Esophagus muscularis mucosa (tissue), 4 donors: ENCODE data around the gene WDR27. TPM values are rescaled to one million over a fixed set of nuclear protein-coding genes. Genes with fewer than 3 reads are reported as not detected.
A peak's percentile ranks its signal among the peaks of the same experiment; 100 is the strongest.

Experiments used
- DNase-seq: peaks from one replicate; pipeline ENCODE4 v3.0.0-alpha.2; 2017; ENCODE audit errors: extremely low spot score
- H3K27ac ChIP-seq, 4 donors: fragments of 200-600 bp; sonication (generic); replicated peaks in 1 of 4; 1 replicate in 3 of 4; 2 replicates in 1 of 4; pipeline ENCODE4 v1.5.1; 2016 to 2019; ENCODE audit warnings: mild to moderate bottlenecking in 1 of 4
- H3K27me3 ChIP-seq, 4 donors: fragments of 200-600 bp; sonication (generic); one replicate each; pipeline versions ENCODE4 v1.5.1 to v1.6.0; 2016 to 2019
- H3K36me3 ChIP-seq, 4 donors: fragments of 200-600 bp; sonication (generic); one replicate each; pipeline ENCODE4 v1.5.1; 2016 to 2019
- H3K4me1 ChIP-seq, 4 donors: fragments of 200-600 bp; sonication (generic); one replicate each; pipeline ENCODE4 v1.5.1; 2016 to 2019
- H3K4me3 ChIP-seq, 4 donors: fragments of 200-600 bp; sonication (generic); 1 replicate in 2 of 4; 2 replicates in 2 of 4; pipeline ENCODE4 v1.5.1; 2016 to 2019; ENCODE audit warnings: mild to moderate bottlenecking in 4 of 4, moderate library complexity in 1 of 4
- H3K9me3 ChIP-seq, 4 donors: fragments of 200-600 bp; sonication (generic); 1 replicate in 3 of 4; 2 replicates in 1 of 4; pipeline ENCODE4 v1.5.1; 2016 to 2019
- CTCF ChIP-seq, 3 experiments: fragments of 200-600 bp in 2 of 3; fragments of 450-650 bp in 1 of 3; sonication (generic) in 2 of 3; IDR thresholded peaks; one replicate each; pipeline ENCODE4 v1.5.1; 2017 to 2019; ENCODE audit warnings: antibody characterized with exemption in 3 of 3, mild to moderate bottlenecking in 2 of 3, moderate library complexity in 1 of 3
- EP300 ChIP-seq: sonication (generic); formaldehyde crosslinking; IDR thresholded peaks from one replicate; pipeline ENCODE4 v1.6.1; 2017; ENCODE audit warnings: antibody characterized with exemption
- POLR2A ChIP-seq: fragments of 450-650 bp; IDR thresholded peaks from one replicate; pipeline ENCODE4 v1.6.1; 2017; ENCODE audit warnings: antibody characterized with exemption, moderate library complexity, mild to moderate bottlenecking, low read depth
- POLR2AphosphoS5 ChIP-seq, 2 donors: sonication (generic); formaldehyde crosslinking; IDR thresholded peaks; one replicate each; pipeline ENCODE4 v1.6.1; 2017; ENCODE audit warnings: antibody characterized with exemption in 2 of 2
- WGBS: methylation state at CpG from one replicate; pipeline ENCODE4 v1.1.5; 2018; 5-methylcytosine and 5-hydroxymethylcytosine counted together
- intact Hi-C: fragments of 100-400 bp; cut with DNase I; formaldehyde crosslinking; loops from one replicate; pipeline ENCODE4 v1.15.1; 2023
- total RNA-seq, 4 donors: library from RNA; depleted of rRNA; stranded (reverse); fragments of >200 nt; gene quantifications; one replicate each; pipeline versions ENCODE4 v1.1.0 to v1.2.1, GENCODE V29; 2016

The WDR27 gene
- total RNA-seq, 4 donors from 2014 or later = 9.3 to 18.4 (median 14.4) TPM

GRCh38 chr6:169663468-169663867 lies 38.4 kb downstream of the WDR27 start:
- intact Hi-C loops = no loop called here
- no peak overlapping the region for H3K4me3 ChIP-seq
- H3K27me3 ChIP-seq = no peaks in the 10 kb centered on the region
- peaks cover 19 to 91% (median 62%) of the 10 kb centered on the region in 4 donors for H3K36me3 ChIP-seq
- 94% methylated on average over 8 of the region's 8 CpGs for WGBS
- TF ChIP-seq EP300 (no peak), POLR2A (no peak), CTCF (IDR thresholded peaks at IDR 0.05) (no peak), POLR2AphosphoS5 (IDR thresholded peaks at IDR 0.05) (no peak)
- DNase-seq = peak; percentile 39
- H3K27ac ChIP-seq = no peak overlapping the region
- no peaks in the 10 kb centered on the region for H3K9me3 ChIP-seq
- no peaks in the 10 kb centered on the region for H3K4me1 ChIP-seq

- DNase-seq = peak; percentile 39
- H3K9me3 ChIP-seq = no peaks in the 10 kb centered on the region
- H3K4me3 ChIP-seq = no peak overlapping the region
- H3K27me3 ChIP-seq = no peaks in the 10 kb centered on the region
- H3K36me3 ChIP-seq = peaks cover 9 to 90% (median 59%) of the 10 kb centered on the region in 4 donors
- no peak for TF ChIP-seq POLR2AphosphoS5 (IDR thresholded peaks at IDR 0.05)
- TF ChIP-seq EP300 = no peak
- no peak for TF ChIP-seq CTCF (IDR thresholded peaks at IDR 0.05)
- no peak for TF ChIP-seq POLR2A
- intact Hi-C loops = no loop called here
- 100% methylated on average over 5 of the region's 7 CpGs for WGBS
- H3K27ac ChIP-seq = no peak overlapping the region
- no peaks in the 10 kb centered on the region for H3K4me1 ChIP-seq
These were observed 40.5 kb downstream of the WDR27 start for GRCh38 chr6:169661391-169661756.

- DNase-seq = peak; percentile 80
- WGBS = 97% methylated on average over 13 of the region's 26 CpGs
- Histone ChIP-seq H3K27ac (no peak overlapping the region), H3K27me3 (no peaks in the 10 kb centered on the region), H3K4me3 (no peak overlapping the region), H3K36me3 (peaks cover 9 to 87% (median 62%) of the 10 kb centered on the region in 4 donors), H3K4me1 (peaks cover 0 to under 1% (median 0%) of the 10 kb centered on the region in 4 donors), H3K9me3 (no peaks in the 10 kb centered on the region)
- no peak for TF ChIP-seq CTCF (IDR thresholded peaks at IDR 0.05)
- TF ChIP-seq EP300 = no peak
- TF ChIP-seq POLR2A = no peak
- TF ChIP-seq POLR2AphosphoS5 (IDR thresholded peaks at IDR 0.05) = no peak
- intact Hi-C loops = no loop called here
These were observed 41.0 kb downstream of the WDR27 start for GRCh38 chr6:169660751-169661390.

- 92% methylated on average over 21 of the region's 26 CpGs for whole genome bisulfite sequencing
- intact Hi-C loops = no loop called here
- TF ChIP-seq POLR2A (no peak), CTCF (IDR thresholded peaks at IDR 0.05) (no peak)
These were observed 41.8 kb downstream of the WDR27 start for GRCh38 chr6:169659820-169660610.

More at GRCh38 chr6:169659820-169660610, 41.8 kb downstream of the WDR27 start:
- Histone ChIP-seq H3K4me1 (peaks cover 6 to 9% (median 7%) of the 10 kb centered on the region in 4 donors), H3K4me3 (no peak overlapping the region), H3K27me3 (no peaks in the 10 kb centered on the region), H3K36me3 (peaks cover 9 to 83% (median 55%) of the 10 kb centered on the region in 4 donors), H3K9me3 (no peaks in the 10 kb centered on the region), H3K27ac (no peak overlapping the region)
- DNase-seq = no peak
